DND-41 (cell line): ENCODE results near the gene TIGIT.

Experiments
- CTCF ChIP-seq: IDR thresholded peaks from 2 replicates; pipeline ENCODE4 v1.5.1; 2012; ENCODE audit warnings: borderline replicate concordance, low read length, moderate library complexity, mild to moderate bottlenecking; ENCODE audit not compliant: poor library complexity, severe bottlenecking; ENCODE audit errors: extremely low read depth
- EZH2 ChIP-seq: IDR thresholded peaks from 3 replicates; pipeline ENCODE4 v1.6.1; 2012; ENCODE audit warnings: borderline replicate concordance, low read depth, mild to moderate bottlenecking, moderate library complexity, low read length, inconsistent platforms; ENCODE audit not compliant: severe bottlenecking

GRCh38 chr3:114319453-114319852, 25.6 kb downstream of the TIGIT start:
- TF ChIP-seq CTCF (no peak), EZH2 (no peak)
